GM12878 (cell line): ENCODE data around the gene USP11. TPM values are rescaled to one million over a fixed set of nuclear protein-coding genes. Genes with fewer than 3 reads are reported as not detected.

Experiments
- ATAC-seq: fragments of 200-7000 bp; cut with Tn5 transposase; 3 replicates; pipeline ENCODE4 v1.9.1; 2020; ENCODE audit warnings: mild to moderate bottlenecking, moderate library complexity
- BruUV-seq: library from RNA; stranded (reverse); fragments of 400-500 nt; replicated peaks from 2 replicates; lab custom pipeline; 2021; lab: Mats Ljungman, UMichigan
- CTCF ChIA-PET: fragments of 300-600 bp; sonication (Branson Sonifier 250); formaldehyde crosslinking; extraction: SDS; loops from one replicate; lab custom pipeline; 2021; ENCODE audit warnings: inconsistent platforms; lab: Yijun Ruan, JAX
- POLR2A ChIA-PET: fragments of 350-600 bp; formaldehyde crosslinking; extraction: SDS; loops from one replicate; lab custom pipeline; 2021; ENCODE audit warnings: inconsistent platforms; lab: Charles Lee
- RAD21 ChIA-PET: fragments of 300-600 bp; sonication (Branson Sonifier 250); formaldehyde crosslinking; loops from one replicate; lab custom pipeline; 2023; ENCODE audit warnings: antibody characterized with exemption; ENCODE audit not compliant: unreplicated experiment; lab: Charles Lee
- SMC1A ChIA-PET: fragments of 300-600 bp; sonication (Branson Sonifier 250); formaldehyde crosslinking; loops from one replicate; lab custom pipeline; 2023; ENCODE audit not compliant: unreplicated experiment, uncharacterized antibody; lab: Charles Lee
- DNase-seq: peaks from one replicate; pipeline ENCODE4 v3.0.0-alpha.2; 2011; ENCODE audit warnings: low read depth, low spot score
- FAIRE-seq: peaks from 3 replicates; lab custom pipeline; 2011; peaks lifted over from hg19 to GRCh38; lab: Jason Lieb, UNC
- H2AFZ ChIP-seq: 2 replicates; pipeline ENCODE4 v1.6.0; 2011; ENCODE audit warnings: low read depth, low read length, control low read depth; ENCODE audit not compliant: control insufficient read depth
- H3K27ac ChIP-seq: 2 replicates; pipeline ENCODE4 v1.5.1; 2011; ENCODE audit warnings: control low read depth; ENCODE audit not compliant: control insufficient read depth, insufficient read depth
- H3K27me3 ChIP-seq, 2 experiments: replicated peaks in 1 of 2; 2 replicates each; pipeline versions ENCODE4 v1.6.0 to v1.6.1; 2011; ENCODE audit warnings: low read length in 1 of 2; ENCODE audit not compliant: control insufficient read depth in 2 of 2, insufficient read depth in 2 of 2
- H3K36me3 ChIP-seq, 2 experiments: 2 replicates each; pipeline ENCODE4 v1.5.1; 2011; ENCODE audit warnings: low read length in 1 of 2; ENCODE audit not compliant: control insufficient read depth in 2 of 2, insufficient read depth in 2 of 2
- H3K4me1 ChIP-seq: 2 replicates; pipeline ENCODE4 v1.6.1; 2011; ENCODE audit warnings: mild to moderate bottlenecking, low read length, moderate library complexity, mixed read lengths; ENCODE audit not compliant: control insufficient read depth, insufficient read depth
- H3K4me2 ChIP-seq: 2 replicates; pipeline ENCODE4 v1.6.0; 2011; ENCODE audit warnings: control low read depth; ENCODE audit not compliant: control insufficient read depth, insufficient read depth
- H3K4me3 ChIP-seq: fragments of 200-600 bp; sonication (generic); 2 replicates; pipeline ENCODE4 v1.5.1; 2016
- H3K79me2 ChIP-seq: 2 replicates; pipeline ENCODE4 v1.6.0; 2011; ENCODE audit warnings: low read length; ENCODE audit not compliant: control insufficient read depth, insufficient read depth
- H3K9ac ChIP-seq: 2 replicates; pipeline ENCODE4 v1.8.0; 2011; ENCODE audit warnings: low read length, control low read depth, mixed read lengths; ENCODE audit not compliant: control insufficient read depth, insufficient read depth
- H3K9me3 ChIP-seq: replicated peaks from 3 replicates; pipeline ENCODE4 v1.5.1; 2011; ENCODE audit warnings: mild to moderate bottlenecking, low read length; ENCODE audit not compliant: control insufficient read depth, insufficient read depth
- H4K20me1 ChIP-seq: 2 replicates; pipeline ENCODE4 v1.6.0; 2011; ENCODE audit not compliant: control insufficient read depth, insufficient read depth
- ATF7 ChIP-seq: fragments of 450-650 bp; IDR thresholded peaks from 2 replicates; pipeline ENCODE4 v1.6.1; 2016; ENCODE audit warnings: low read depth, mild to moderate bottlenecking
- IRF5 ChIP-seq: fragments of 450-650 bp; IDR thresholded peaks from 2 replicates; pipeline ENCODE4 v1.6.1; 2017; ENCODE audit warnings: borderline replicate concordance
- JUNB ChIP-seq: IDR thresholded peaks from 2 replicates; pipeline ENCODE4 v1.6.1; 2016; ENCODE audit warnings: antibody characterized with exemption, mild to moderate bottlenecking
- NFYA ChIP-seq: IDR thresholded peaks from 2 replicates; pipeline ENCODE4 v1.6.1; 2011; ENCODE audit warnings: low read depth, mild to moderate bottlenecking, low read length, improper control_type of control experiment, borderline replicate concordance
- POLR2AphosphoS2 ChIP-seq: IDR thresholded peaks from 2 replicates; pipeline ENCODE4 v1.6.1; 2011; ENCODE audit warnings: low read depth, mild to moderate bottlenecking, low read length, improper control_type of control experiment, moderate library complexity
- RCOR1 ChIP-seq: conservative IDR thresholded peaks from 2 replicates; pipeline ENCODE4 v1.6.1; 2012; ENCODE audit warnings: low read depth, low read length, improper control_type of control experiment
- RFX5 ChIP-seq: IDR thresholded peaks from 2 replicates; pipeline ENCODE4 v1.6.1; 2011; ENCODE audit warnings: low read depth, low read length, improper control_type of control experiment
- SREBF1 ChIP-seq: IDR thresholded peaks from 2 replicates; pipeline ENCODE4 v1.6.1; 2012; ENCODE audit warnings: mild to moderate bottlenecking, low read length
- SUPT20H ChIP-seq: IDR thresholded peaks from 2 replicates; pipeline ENCODE4 v1.6.1; 2011; ENCODE audit warnings: low read depth, mild to moderate bottlenecking, low read length, moderate library complexity, borderline replicate concordance; ENCODE audit not compliant: control insufficient read depth
- WGBS: methylation state at CpG from one replicate; pipeline ENCODE4 v1.1.6; 2016; ENCODE audit warnings: low lambda C conversion rate; ENCODE audit not compliant: insufficient replicate concordance, insufficient coverage; ENCODE audit errors: missing lambda C conversion rate; 5-methylcytosine and 5-hydroxymethylcytosine counted together
- in situ Hi-C: fragments of 300-500 bp; cut with MboI; formaldehyde crosslinking; loops from 9 replicates; pipeline ENCODE4 v1.14.3; 2018; ENCODE audit warnings: mixed read lengths
- intact Hi-C: fragments of 100-400 bp; cut with micrococcal nuclease; formaldehyde crosslinking; loops from one replicate; pipeline ENCODE4 v1.14.2; 2022; ENCODE audit not compliant: unreplicated experiment
- polyA plus RNA-seq, 11 experiments: library from polyadenylated mRNA; depleted of rRNA in 4 of 11; unstranded in 6 of 11; stranded (reverse) in 5 of 11; fragments of >200 nt; fragmentation: Nextera tagmentation in 4 of 11; fragmentation: Illumina TruSeq in 1 of 11; extraction: Ambion mirVana in 4 of 11; extraction: Trizol in 1 of 11; gene quantifications; 1 replicate in 1 of 11; 2 replicates in 10 of 11; pipeline versions ENCODE4 v1.2.1 to v1.2.3, GENCODE V29; 2011 to 2016; ENCODE audit warnings: inconsistent platforms in 2 of 11, missing spikeins in 2 of 11, low read depth in 1 of 11
- total RNA-seq, 4 experiments: library from RNA; depleted of rRNA in 3 of 4; stranded (reverse); fragments of >200 nt in 3 of 4; fragmentation: Illumina TruSeq in 1 of 4; extraction: Trizol in 1 of 4; gene quantifications; 2 replicates each; pipeline versions ENCODE4 v1.2.1 to v1.2.3, GENCODE V29; 2013 to 2021
- TF ChIP-seq, protein P1 (sequence below): fragments of 450-650 bp; IDR thresholded peaks from 2 replicates; pipeline ENCODE4 v1.6.1; 2014; ENCODE audit warnings: mild to moderate bottlenecking
- TF ChIP-seq, protein P2 (sequence below): fragments of 450-650 bp; formaldehyde crosslinking; IDR thresholded peaks from 2 replicates; pipeline ENCODE4 v1.5.0; 2022; ENCODE audit warnings: mild to moderate bottlenecking, missing genetic modification characterization

Gene USP11
- total and polyA plus RNA-seq, 10 of the 15 experiments (the other 5 are each of a cell fraction or from before 2014, with no cell fraction given), result 3.3 to 44.0 (median 20.9) TPM

DNA sequence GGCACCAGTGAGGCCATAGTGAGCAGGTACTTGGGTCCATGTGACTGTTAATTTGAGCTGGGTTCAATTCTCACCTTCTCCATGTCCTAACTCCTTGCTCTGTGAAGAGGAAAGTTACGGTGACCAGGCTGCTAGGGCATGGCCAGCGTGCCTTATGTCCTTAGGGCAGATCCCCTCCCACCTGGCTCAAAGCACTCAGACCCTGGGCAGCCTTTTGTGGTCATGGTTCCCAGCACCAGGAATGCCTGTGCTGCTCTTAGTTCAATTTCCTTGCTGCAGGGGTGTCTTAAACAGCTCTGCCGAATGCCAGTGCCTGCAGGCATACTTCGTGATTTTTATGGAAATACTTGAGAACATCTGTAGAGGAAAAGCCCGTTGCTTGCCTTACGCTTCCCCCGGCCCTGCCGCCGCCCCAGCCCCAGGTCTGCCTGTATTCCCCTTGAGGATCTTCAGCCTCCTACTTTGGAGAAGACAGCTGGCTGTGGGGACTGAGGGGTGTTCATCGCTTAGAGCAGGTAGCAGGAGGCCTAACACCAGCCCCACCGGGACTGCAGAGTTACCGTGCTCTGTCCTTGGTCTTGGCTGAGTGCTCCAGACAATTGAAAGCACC lies 17.4 kb upstream of the USP11 start:
- no peak for ATAC-seq
- SMC1A ChIA-PET, result interaction anchor here (0.6 kb wide), 1 partner anchor 20 kb away, joined by 3 read pairs; no protein-coding TSS in a partner anchor
- RAD21 ChIA-PET, result no interaction called here
- POLR2A ChIA-PET, result no interaction called here
- in situ Hi-C loops (loop anchor here (10.0 to 25.0 kb wide), 2 partner anchors 429 to 1722 kb away; no protein-coding TSS in a partner anchor), intact Hi-C loops (no loop called here)
- WGBS, result 90% methylated on average over 12 of the region's 12 CpGs
- H3K4me3 ChIP-seq, result no peak overlapping the region
- no peaks in the 10 kb centered on the region for H3K9me3 ChIP-seq
- TF ChIP-seq NFYA (no peak), POLR2AphosphoS2 (no peak), ATF7 (no peak), IRF5 (no peak), SREBF1 (no peak), JUNB (no peak), SUPT20H (no peak), RFX5 (no peak), RCOR1 (no peak)
- TF ChIP-seq, protein P1, sequence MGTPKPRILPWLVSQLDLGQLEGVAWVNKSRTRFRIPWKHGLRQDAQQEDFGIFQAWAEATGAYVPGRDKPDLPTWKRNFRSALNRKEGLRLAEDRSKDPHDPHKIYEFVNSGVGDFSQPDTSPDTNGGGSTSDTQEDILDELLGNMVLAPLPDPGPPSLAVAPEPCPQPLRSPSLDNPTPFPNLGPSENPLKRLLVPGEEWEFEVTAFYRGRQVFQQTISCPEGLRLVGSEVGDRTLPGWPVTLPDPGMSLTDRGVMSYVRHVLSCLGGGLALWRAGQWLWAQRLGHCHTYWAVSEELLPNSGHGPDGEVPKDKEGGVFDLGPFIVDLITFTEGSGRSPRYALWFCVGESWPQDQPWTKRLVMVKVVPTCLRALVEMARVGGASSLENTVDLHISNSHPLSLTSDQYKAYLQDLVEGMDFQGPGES, result no peak
- TF ChIP-seq, protein P2, sequence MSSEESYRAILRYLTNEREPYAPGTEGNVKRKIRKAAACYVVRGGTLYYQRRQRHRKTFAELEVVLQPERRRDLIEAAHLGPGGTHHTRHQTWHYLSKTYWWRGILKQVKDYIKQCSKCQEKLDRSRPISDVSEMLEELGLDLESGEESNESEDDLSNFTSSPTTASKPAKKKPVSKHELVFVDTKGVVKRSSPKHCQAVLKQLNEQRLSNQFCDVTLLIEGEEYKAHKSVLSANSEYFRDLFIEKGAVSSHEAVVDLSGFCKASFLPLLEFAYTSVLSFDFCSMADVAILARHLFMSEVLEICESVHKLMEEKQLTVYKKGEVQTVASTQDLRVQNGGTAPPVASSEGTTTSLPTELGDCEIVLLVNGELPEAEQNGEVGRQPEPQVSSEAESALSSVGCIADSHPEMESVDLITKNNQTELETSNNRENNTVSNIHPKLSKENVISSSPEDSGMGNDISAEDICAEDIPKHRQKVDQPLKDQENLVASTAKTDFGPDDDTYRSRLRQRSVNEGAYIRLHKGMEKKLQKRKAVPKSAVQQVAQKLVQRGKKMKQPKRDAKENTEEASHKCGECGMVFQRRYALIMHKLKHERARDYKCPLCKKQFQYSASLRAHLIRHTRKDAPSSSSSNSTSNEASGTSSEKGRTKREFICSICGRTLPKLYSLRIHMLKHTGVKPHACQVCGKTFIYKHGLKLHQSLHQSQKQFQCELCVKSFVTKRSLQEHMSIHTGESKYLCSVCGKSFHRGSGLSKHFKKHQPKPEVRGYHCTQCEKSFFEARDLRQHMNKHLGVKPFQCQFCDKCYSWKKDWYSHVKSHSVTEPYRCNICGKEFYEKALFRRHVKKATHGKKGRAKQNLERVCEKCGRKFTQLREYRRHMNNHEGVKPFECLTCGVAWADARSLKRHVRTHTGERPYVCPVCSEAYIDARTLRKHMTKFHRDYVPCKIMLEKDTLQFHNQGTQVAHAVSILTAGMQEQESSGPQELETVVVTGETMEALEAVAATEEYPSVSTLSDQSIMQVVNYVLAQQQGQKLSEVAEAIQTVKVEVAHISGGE (CRISPR knock-in tag), result no peak
- no peak overlapping the region for H3K9ac ChIP-seq
- H4K20me1 ChIP-seq, result peaks cover 6% of the 10 kb centered on the region
- peaks cover 21% of the 10 kb centered on the region for H3K79me2 ChIP-seq
- BruUV-seq, result no TSS peak
- no peak overlapping the region for H3K27ac ChIP-seq
- peaks cover 29 to 34% of the 10 kb centered on the region in 2 experiments for H3K36me3 ChIP-seq
- no peak for DNase-seq
- H3K27me3 ChIP-seq, result no peaks in the 10 kb centered on the region
- no peak overlapping the region for H3K4me2 ChIP-seq
- CTCF ChIA-PET, result no interaction called here
- peaks cover 8% of the 10 kb centered on the region; the same call in 1 of the 2 replicates for H3K4me1 ChIP-seq
- no peak overlapping the region for H2AFZ ChIP-seq
- FAIRE-seq, result no peak
